PC-3 (cell line): ENCODE data around the gene RXFP3. TPM values are rescaled to one million over a fixed set of nuclear protein-coding genes. Genes with fewer than 3 reads are reported as not detected.

ENCODE experiments used
- ATAC-seq: fragments of 200-7000 bp; cut with Tn5 transposase; 2 replicates; pipeline ENCODE4 v1.9.1; 2020; ENCODE audit warnings: mild to moderate bottlenecking, moderate library complexity
- BruUV-seq: library from RNA; stranded (reverse); fragments of 400-500 nt; replicated peaks from 2 replicates; lab custom pipeline; 2021; lab: Mats Ljungman, UMichigan
- CTCF ChIA-PET: fragments of 300-600 bp; sonication (Branson Sonifier 250); formaldehyde crosslinking; loops from one replicate; lab custom pipeline; 2022; ENCODE audit warnings: antibody characterized with exemption; lab: Charles Lee
- POLR2A ChIA-PET: fragments of 300-600 bp; sonication (Branson Sonifier 250); formaldehyde crosslinking; loops from one replicate; lab custom pipeline; 2022; ENCODE audit warnings: antibody characterized with exemption; ENCODE audit not compliant: unreplicated experiment; lab: Charles Lee
- DNase-seq: peaks from one replicate; pipeline ENCODE4 v3.0.0-alpha.2; 2015
- H2AFZ ChIP-seq: fragments of 300-600 bp; sonication (generic); 2 replicates; pipeline ENCODE4 v1.6.0; 2016; ENCODE audit warnings: antibody characterized with exemption, low read length
- H3F3A ChIP-seq: fragments of 300-600 bp; sonication (generic); one replicate; pipeline ENCODE4 v1.6.0; 2017; ENCODE audit warnings: antibody characterized with exemption, low read length, control low read depth, mild to moderate bottlenecking; ENCODE audit not compliant: unreplicated experiment
- H3K27ac ChIP-seq: fragments of 300-600 bp; sonication (generic); 2 replicates; pipeline ENCODE4 v1.5.1; 2016; ENCODE audit warnings: mild to moderate bottlenecking, low read length
- H3K27me3 ChIP-seq: fragments of 300-600 bp; sonication (generic); 2 replicates; pipeline ENCODE4 v1.6.1; 2016; ENCODE audit warnings: low read length, mixed read lengths
- H3K36me3 ChIP-seq: fragments of 300-600 bp; sonication (generic); 2 replicates; pipeline ENCODE4 v1.6.1; 2016; ENCODE audit warnings: low read depth, mixed run types, low read length, mixed read lengths
- H3K4me1 ChIP-seq: fragments of 300-600 bp; sonication (generic); 2 replicates; pipeline ENCODE4 v1.5.1; 2016; ENCODE audit warnings: low read length; ENCODE audit not compliant: insufficient read depth
- H3K4me2 ChIP-seq: fragments of 300-600 bp; sonication (generic); 2 replicates; pipeline ENCODE4 v1.6.0; 2016; ENCODE audit warnings: low read length
- H3K4me3 ChIP-seq: fragments of 300-600 bp; sonication (generic); 2 replicates; pipeline ENCODE4 v1.5.1; 2016; ENCODE audit warnings: mild to moderate bottlenecking, low read length, mixed read lengths
- H3K79me2 ChIP-seq: fragments of 300-600 bp; sonication (generic); 2 replicates; pipeline ENCODE4 v1.6.1; 2017; ENCODE audit warnings: low read length, mixed read lengths
- H3K9ac ChIP-seq: fragments of 300-600 bp; sonication (generic); 2 replicates; pipeline ENCODE4 v1.6.0; 2016; ENCODE audit warnings: mild to moderate bottlenecking, low read length
- H3K9me2 ChIP-seq: fragments of 300-600 bp; sonication (generic); replicated peaks from 2 replicates; pipeline ENCODE4 v1.6.1; 2016; ENCODE audit warnings: mixed run types, low read length, mixed read lengths
- H3K9me3 ChIP-seq: fragments of 300-600 bp; sonication (generic); 2 replicates; pipeline ENCODE4 v1.6.1; 2016; ENCODE audit warnings: low read length, mixed read lengths
- H4K20me1 ChIP-seq: fragments of 300-600 bp; sonication (generic); 2 replicates; pipeline ENCODE4 v1.6.1; 2016; ENCODE audit warnings: low read length, mixed read lengths
- EZH2 ChIP-seq: fragments of 300-600 bp; sonication (generic); IDR thresholded peaks from one replicate; pipeline ENCODE4 v1.6.1; 2017; ENCODE audit warnings: antibody characterized with exemption, mild to moderate bottlenecking, low read length; ENCODE audit not compliant: unreplicated experiment
- EZH2phosphoT487 ChIP-seq: fragments of 300-600 bp; sonication (generic); IDR thresholded peaks from 2 replicates; pipeline ENCODE4 v1.6.1; 2018; ENCODE audit warnings: mild to moderate bottlenecking, antibody characterized with exemption, low read length, borderline replicate concordance
- intact Hi-C: fragments of 100-400 bp; cut with micrococcal nuclease; formaldehyde crosslinking; loops from 2 replicates; pipeline ENCODE4 v1.9.0; 2023
- total RNA-seq: library from RNA; depleted of rRNA; stranded (reverse); fragments of >200 nt; gene quantifications from 2 replicates; pipeline ENCODE4 v1.2.3, GENCODE V29; 2014
- TF ChIP-seq, protein P1 (sequence below): fragments of 300-600 bp; sonication (generic); conservative IDR thresholded peaks from 2 replicates; pipeline ENCODE4 v1.5.1; 2017; ENCODE audit warnings: antibody characterized with exemption, low read depth, mild to moderate bottlenecking, low read length

RXFP3 gene
- total RNA-seq, 1 experiment from 2014 or later: not detected

DNA sequence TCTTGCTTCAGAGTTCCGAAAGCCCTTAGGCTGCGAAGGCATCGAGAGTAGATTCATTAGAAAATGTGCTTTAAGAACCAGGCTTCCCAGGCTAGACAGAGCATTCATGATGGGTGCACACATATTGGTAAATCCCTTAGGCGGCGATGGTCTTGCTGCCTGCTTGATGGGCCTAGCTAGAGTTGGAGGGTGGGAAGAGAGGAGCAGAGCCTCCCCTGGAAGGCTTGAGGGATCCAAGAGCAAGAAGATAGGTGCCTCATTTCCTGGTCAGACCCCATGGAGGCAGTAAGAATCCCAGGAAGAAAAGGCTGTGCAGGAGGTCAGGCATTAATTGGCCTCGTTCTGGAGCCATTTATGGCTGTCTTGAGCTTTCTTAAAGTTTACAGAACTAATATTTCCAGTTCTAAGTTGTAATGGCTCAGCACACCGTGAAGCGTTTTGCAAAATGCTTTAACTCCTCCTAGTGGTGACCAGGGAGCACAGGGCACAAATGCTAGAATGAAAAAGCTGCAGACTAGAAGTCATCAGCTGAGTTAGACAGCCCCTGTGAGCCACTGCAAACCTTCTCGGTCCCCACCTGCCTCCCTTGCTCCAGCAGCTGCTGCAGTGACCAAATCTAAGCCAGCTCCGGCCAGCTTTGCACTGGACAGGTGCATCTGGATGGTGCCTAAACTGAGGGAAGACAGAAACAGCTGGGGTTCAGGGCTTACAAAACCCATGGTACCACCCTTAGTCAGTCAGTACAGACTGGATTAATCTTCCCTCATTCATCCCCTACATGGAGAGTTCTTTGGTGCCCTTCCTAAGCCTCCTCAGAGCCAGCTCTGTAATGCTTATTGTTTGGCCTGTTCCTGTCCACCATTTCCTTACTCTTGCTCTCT lies 33.6 kb downstream of the RXFP3 start:
- ChIA-PET CTCF (interaction anchor here (0.7 to 2.2 kb wide), 10 partner anchors 12 to 534 kb away, joined by 3 to 17 read pairs (median 4); partner anchors contain the start of gene TARS1), POLR2A (interaction anchor here (0.6 to 0.7 kb wide), 3 partner anchors 32 to 1138 kb away, joined by 4 to 5 read pairs (median 5); no protein-coding TSS in a partner anchor)
- no peaks in the 10 kb centered on the region for H4K20me1 ChIP-seq
- no peaks in the 10 kb centered on the region for H3K79me2 ChIP-seq
- no peaks in the 10 kb centered on the region for H3K36me3 ChIP-seq
- H3K27me3 ChIP-seq: no peaks in the 10 kb centered on the region
- H3K4me1 ChIP-seq: peaks cover 4% of the 10 kb centered on the region; the same call in 1 of the 2 replicates
- no peaks in the 10 kb centered on the region for H3K9me3 ChIP-seq
- no peak overlapping the region for H3K4me3 ChIP-seq
- BruUV-seq: no TSS peak
- no peak for TF ChIP-seq EZH2phosphoT487
- TF ChIP-seq, protein P1, sequence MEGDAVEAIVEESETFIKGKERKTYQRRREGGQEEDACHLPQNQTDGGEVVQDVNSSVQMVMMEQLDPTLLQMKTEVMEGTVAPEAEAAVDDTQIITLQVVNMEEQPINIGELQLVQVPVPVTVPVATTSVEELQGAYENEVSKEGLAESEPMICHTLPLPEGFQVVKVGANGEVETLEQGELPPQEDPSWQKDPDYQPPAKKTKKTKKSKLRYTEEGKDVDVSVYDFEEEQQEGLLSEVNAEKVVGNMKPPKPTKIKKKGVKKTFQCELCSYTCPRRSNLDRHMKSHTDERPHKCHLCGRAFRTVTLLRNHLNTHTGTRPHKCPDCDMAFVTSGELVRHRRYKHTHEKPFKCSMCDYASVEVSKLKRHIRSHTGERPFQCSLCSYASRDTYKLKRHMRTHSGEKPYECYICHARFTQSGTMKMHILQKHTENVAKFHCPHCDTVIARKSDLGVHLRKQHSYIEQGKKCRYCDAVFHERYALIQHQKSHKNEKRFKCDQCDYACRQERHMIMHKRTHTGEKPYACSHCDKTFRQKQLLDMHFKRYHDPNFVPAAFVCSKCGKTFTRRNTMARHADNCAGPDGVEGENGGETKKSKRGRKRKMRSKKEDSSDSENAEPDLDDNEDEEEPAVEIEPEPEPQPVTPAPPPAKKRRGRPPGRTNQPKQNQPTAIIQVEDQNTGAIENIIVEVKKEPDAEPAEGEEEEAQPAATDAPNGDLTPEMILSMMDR: peak; percentile 95
- H2AFZ ChIP-seq: peak overlapping the region; percentile 62
- H3K9me2 ChIP-seq: no peaks in the 10 kb centered on the region
- no peak overlapping the region for H3K4me2 ChIP-seq
- DNase-seq (peak; percentile 74), ATAC-seq (peak; percentile 99)
- H3K27ac ChIP-seq: no peak overlapping the region
- no peak overlapping the region for H3K9ac ChIP-seq
- no peaks in the 10 kb centered on the region for H3F3A ChIP-seq
- intact Hi-C loops: loop anchor here (1.0 kb wide), 2 partner anchors 500 to 534 kb away; no protein-coding TSS in a partner anchor

DNA sequence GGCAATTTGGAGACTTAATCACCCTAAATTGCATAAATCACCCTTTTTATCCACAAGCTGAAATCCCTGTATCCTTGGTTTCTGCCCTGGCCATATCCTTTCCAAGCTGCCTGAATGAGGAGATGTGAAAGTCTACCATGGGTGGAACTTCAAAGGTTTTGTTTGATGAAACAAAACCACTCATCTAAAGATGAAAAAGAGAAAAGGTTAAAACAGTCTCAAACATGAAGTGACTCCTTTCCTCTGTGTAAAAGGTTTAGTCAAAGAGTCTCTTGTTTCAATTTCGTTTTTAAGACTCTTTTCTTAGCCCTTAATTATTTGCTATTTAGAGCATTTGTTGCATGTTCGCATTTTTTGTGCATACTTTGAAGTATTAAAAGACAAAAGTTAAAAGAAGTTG lies 37.1 kb downstream of the RXFP3 start:
- BruUV-seq: no TSS peak
- Histone ChIP-seq H3K9me2 (no peaks in the 10 kb centered on the region), H3K4me2 (no peak overlapping the region), H3K9me3 (no peaks in the 10 kb centered on the region), H3K4me3 (no peak overlapping the region), H3K27me3 (no peaks in the 10 kb centered on the region), H3K4me1 (peaks cover 4% of the 10 kb centered on the region; the same call in 1 of the 2 replicates), H4K20me1 (no peaks in the 10 kb centered on the region), H3K79me2 (no peaks in the 10 kb centered on the region), H3K27ac (no peak overlapping the region), H2AFZ (no peak overlapping the region), H3K9ac (no peak overlapping the region), H3K36me3 (no peaks in the 10 kb centered on the region), H3F3A (no peaks in the 10 kb centered on the region)
- ATAC-seq (no peak), DNase-seq (no peak)
- ChIA-PET POLR2A (no interaction called here), CTCF (interaction anchor here (0.6 kb wide), 1 partner anchor 479 kb away, joined by 6 read pairs; no protein-coding TSS in a partner anchor)
- TF ChIP-seq EZH2phosphoT487 (no peak), EZH2 (no peak)
- TF ChIP-seq, protein P1: no peak
- intact Hi-C loops: no loop called here
